Measurements from ENCODE around the gene RNPS1. TPM values are rescaled to one million over a fixed set of nuclear protein-coding genes. Genes with fewer than 3 reads are reported as not detected.

RNPS1 gene
- 350 TPM for polyA plus RNA-seq (2013, experiment 1 of 2)
- 344 TPM for polyA plus RNA-seq (2013, experiment 2 of 2)

- H2BK120ac ChIP-seq (ENCODE audit: low read depth, low read length), result peak within 1 kb of the TSS; percentile 35
- H3K4me2 ChIP-seq (ENCODE audit: insufficient read depth, low read length, poor library complexity, severe bottlenecking), result peak within 1 kb of the TSS; percentile 89
- H3K18ac ChIP-seq (ENCODE audit: low read length), result peak within 1 kb of the TSS; percentile 100
- H3K4ac ChIP-seq (ENCODE audit: low read length), result no peak within 1 kb of the TSS
- peak within 1 kb of the TSS; percentile 21 for H2BK15ac ChIP-seq (ENCODE audit: low read length)
- H3K23ac ChIP-seq (ENCODE audit: low read depth, low read length, poor library complexity), result peak within 1 kb of the TSS; percentile 95
- H2AFZ ChIP-seq (ENCODE audit: low read length), result peak within 1 kb of the TSS; percentile 94
- peaks cover 11% of the 10 kb centered on the region in 2 donors for H3K4me1 ChIP-seq (ENCODE audit: control insufficient read depth in 2 of 2, insufficient read depth in 1 of 2, low read depth in 1 of 2, low read length in 2 of 2)
- H3K79me1 ChIP-seq (ENCODE audit: low read depth, low read length), result peaks cover 20% of the 10 kb centered on the region
- H4K8ac ChIP-seq (ENCODE audit: low read depth, low read length), result peak within 1 kb of the TSS; percentile 99
- H3K9me3 ChIP-seq (replicated peaks in 1 of 2; ENCODE audit: control insufficient read depth in 2 of 2, insufficient read depth in 1 of 2, low read depth in 1 of 2, low read length in 2 of 2), result no peaks in the 10 kb centered on the region
- H3K27me3 ChIP-seq (ENCODE audit: control insufficient read depth in 3 of 3, insufficient read depth in 3 of 3, low read depth in 1 of 3, low read length in 3 of 3), result no peaks in the 10 kb centered on the region
- H3K27ac ChIP-seq (replicated peaks; ENCODE audit: low read length), result peak within 1 kb of the TSS; percentile 99
- no CpG with 5 or more reads among the region's 88 CpGs for WGBS, 2 donors (ENCODE audit: extremely low coverage in 2 of 2, insufficient read length in 2 of 2, insufficient replicate concordance in 1 of 2)
- H3K4me3 ChIP-seq (ENCODE audit: low read length in 2 of 2), result peak within 1 kb of the TSS; percentile 77 to 99
- H4K91ac ChIP-seq (ENCODE audit: low read depth, low read length, poor library complexity), result no peak within 1 kb of the TSS
- H3K9ac ChIP-seq (ENCODE audit: low read depth, low read length, poor library complexity), result peak within 1 kb of the TSS; percentile 98
- H2BK12ac ChIP-seq (ENCODE audit: low read length), result no peak within 1 kb of the TSS
- H2BK5ac ChIP-seq (ENCODE audit: low read length), result peak within 1 kb of the TSS; percentile 99
- peak within 1 kb of the TSS; percentile 63 for H2AK5ac ChIP-seq (ENCODE audit: low read depth, low read length)
- H3K14ac ChIP-seq (ENCODE audit: low read length), result peak within 1 kb of the TSS; percentile 82
- peaks cover 15 to 40% of the 10 kb centered on the region in 2 donors for H3K36me3 ChIP-seq (replicated peaks in 1 of 2; ENCODE audit: control insufficient read depth in 2 of 2, insufficient read depth in 2 of 2, low read length in 2 of 2)
- peak; percentile 99 for DNase-seq (ENCODE audit: low spot score)
These were observed at the start of gene RNPS1 for GRCh38 chr16:2267913-2268666. Gene RNPS1 (minus strand): TSS chr16:2268126. CDS start chr16:2264643, 3,483 bp downstream.

GRCh38 chr16:2317231-2318020, 49.5 kb upstream of the RNPS1 start:
- Histone ChIP-seq H3K23ac (ENCODE audit: low read depth, low read length, poor library complexity) (no peak overlapping the region), H3K4ac (ENCODE audit: low read length) (no peak overlapping the region), H2AFZ (ENCODE audit: low read length) (no peak overlapping the region), H3K4me2 (ENCODE audit: insufficient read depth, low read length, poor library complexity, severe bottlenecking) (no peak overlapping the region), H3K79me1 (ENCODE audit: low read depth, low read length) (peaks cover 2% of the 10 kb centered on the region), H2BK120ac (ENCODE audit: low read depth, low read length) (no peak overlapping the region), H3K27me3 (ENCODE audit: control insufficient read depth in 3 of 3, insufficient read depth in 3 of 3, low read depth in 1 of 3, low read length in 3 of 3) (no peaks in the 10 kb centered on the region), H2BK12ac (ENCODE audit: low read length) (peak overlapping the region; percentile 16), H3K14ac (ENCODE audit: low read length) (peak overlapping the region; percentile 4), H3K4me3 (ENCODE audit: low read length in 2 of 2) (no peak overlapping the region), H3K9me3 (replicated peaks in 1 of 2; ENCODE audit: control insufficient read depth in 2 of 2, insufficient read depth in 1 of 2, low read depth in 1 of 2, low read length in 2 of 2) (no peaks in the 10 kb centered on the region), H4K91ac (ENCODE audit: low read depth, low read length, poor library complexity) (no peak overlapping the region), H3K4me1 (ENCODE audit: control insufficient read depth in 2 of 2, insufficient read depth in 1 of 2, low read depth in 1 of 2, low read length in 2 of 2) (no peaks in the 10 kb centered on the region), H3K36me3 (replicated peaks in 1 of 2; ENCODE audit: control insufficient read depth in 2 of 2, insufficient read depth in 2 of 2, low read length in 2 of 2) (peaks cover 0 to 10% of the 10 kb centered on the region in 2 donors), H3K18ac (ENCODE audit: low read length) (no peak overlapping the region), H2BK5ac (ENCODE audit: low read length) (no peak overlapping the region), H2BK15ac (ENCODE audit: low read length) (no peak overlapping the region), H3K27ac (replicated peaks; ENCODE audit: low read length) (no peak overlapping the region), H4K8ac (ENCODE audit: low read depth, low read length) (peak overlapping the region; percentile 48), H3K9ac (ENCODE audit: low read depth, low read length, poor library complexity) (no peak overlapping the region), H2AK5ac (ENCODE audit: low read depth, low read length) (no peak overlapping the region)
- DNase-seq (ENCODE audit: low spot score), result no peak
- no CpG with 5 or more reads among the region's 26 CpGs for WGBS, 2 donors (ENCODE audit: extremely low coverage in 2 of 2, insufficient read length in 2 of 2, insufficient replicate concordance in 1 of 2)

GRCh38 chr16:2308089-2308962, 40.4 kb upstream of the RNPS1 start:
- H3K14ac ChIP-seq (ENCODE audit: low read length), result peak overlapping the region; percentile 38
- no peak for DNase-seq (ENCODE audit: low spot score)
- H4K8ac ChIP-seq (ENCODE audit: low read depth, low read length), result no peak overlapping the region
- no peak overlapping the region for H2BK5ac ChIP-seq (ENCODE audit: low read length)
- H3K4me2 ChIP-seq (ENCODE audit: insufficient read depth, low read length, poor library complexity, severe bottlenecking), result no peak overlapping the region
- no peak overlapping the region for H4K91ac ChIP-seq (ENCODE audit: low read depth, low read length, poor library complexity)
- H3K23ac ChIP-seq (ENCODE audit: low read depth, low read length, poor library complexity), result peak overlapping the region; percentile 55
- no peaks in the 10 kb centered on the region for H3K79me1 ChIP-seq (ENCODE audit: low read depth, low read length)
- H3K9ac ChIP-seq (ENCODE audit: low read depth, low read length, poor library complexity), result no peak overlapping the region
- peak overlapping the region; percentile 17 for H3K18ac ChIP-seq (ENCODE audit: low read length)
- no peak overlapping the region for H2AFZ ChIP-seq (ENCODE audit: low read length)
- H3K9me3 ChIP-seq (replicated peaks in 1 of 2; ENCODE audit: control insufficient read depth in 2 of 2, insufficient read depth in 1 of 2, low read depth in 1 of 2, low read length in 2 of 2), result peaks cover 0 to 2% of the 10 kb centered on the region in 2 donors
- WGBS, 2 donors (ENCODE audit: extremely low coverage in 2 of 2, insufficient read length in 2 of 2, insufficient replicate concordance in 1 of 2), result no CpG with 5 or more reads among the region's 30 CpGs
- no peak overlapping the region for H3K4me3 ChIP-seq (ENCODE audit: low read length in 2 of 2)
- H3K4ac ChIP-seq (ENCODE audit: low read length), result no peak overlapping the region
- peaks cover 0 to 7% of the 10 kb centered on the region in 2 donors for H3K36me3 ChIP-seq (replicated peaks in 1 of 2; ENCODE audit: control insufficient read depth in 2 of 2, insufficient read depth in 2 of 2, low read length in 2 of 2)
- H2BK12ac ChIP-seq (ENCODE audit: low read length), result no peak overlapping the region
- no peaks in the 10 kb centered on the region for H3K27me3 ChIP-seq (ENCODE audit: control insufficient read depth in 3 of 3, insufficient read depth in 3 of 3, low read depth in 1 of 3, low read length in 3 of 3)
- no peak overlapping the region for H2BK120ac ChIP-seq (ENCODE audit: low read depth, low read length)
- H3K4me1 ChIP-seq (ENCODE audit: control insufficient read depth in 2 of 2, insufficient read depth in 1 of 2, low read depth in 1 of 2, low read length in 2 of 2), result no peaks in the 10 kb centered on the region
- H2AK5ac ChIP-seq (ENCODE audit: low read depth, low read length), result no peak overlapping the region
- no peak overlapping the region for H3K27ac ChIP-seq (replicated peaks; ENCODE audit: low read length)
- H2BK15ac ChIP-seq (ENCODE audit: low read length), result no peak overlapping the region
